GM10248 (cell line): ENCODE data around the gene ALDH2.

Experiments used
- CTCF ChIA-PET: fragments of 300-600 bp; sonication (Branson Sonifier 250); formaldehyde crosslinking; extraction: SDS; loops from one replicate; lab custom pipeline; 2021; ENCODE audit warnings: antibody characterized with exemption; lab: Yijun Ruan, JAX
- POLR2A ChIA-PET: fragments of 350-650 bp; sonication (Branson Sonifier 250); formaldehyde crosslinking; extraction: SDS; loops from one replicate; lab custom pipeline; 2020; ENCODE audit warnings: antibody characterized with exemption; lab: Yijun Ruan, JAX
- DNase-seq: peaks from one replicate; pipeline ENCODE4 v3.0.0; 2012; ENCODE audit errors: extremely low spot score
- CTCF ChIP-seq: IDR thresholded peaks from 2 replicates; pipeline ENCODE4 v1.5.1; 2012; ENCODE audit warnings: mild to moderate bottlenecking, low read depth; ENCODE audit errors: extremely low read depth, missing control alignments, control extremely low read depth

Gene ALDH2

GRCh38 chr12:111775205-111776193 is 8.8 kb downstream of the ALDH2 start:
- ChIA-PET CTCF (interaction anchor here (1.2 to 2.7 kb wide), 5 partner anchors 11 to 37 kb away, joined by 3 to 17 read pairs (median 4); no protein-coding TSS in a partner anchor), POLR2A (no interaction called here)
- TF ChIP-seq CTCF, result no peak
- DNase-seq, result peak; percentile 83

- no peak for TF ChIP-seq CTCF
- ChIA-PET POLR2A (interaction anchor here (0.6 kb wide), 1 partner anchor 626 kb away, joined by 4 read pairs; no protein-coding TSS in a partner anchor), CTCF (interaction anchor here (0.7 to 1.5 kb wide), 5 partner anchors 9 to 36 kb away, joined by 3 to 7 read pairs (median 4); no protein-coding TSS in a partner anchor)
- DNase-seq, result no peak
Observed at GRCh38 chr12:111776836-111777344, 10.2 kb downstream of the ALDH2 start.

GRCh38 chr12:111777345-111778045 is 10.8 kb downstream of the ALDH2 start:
- CTCF ChIA-PET, result interaction anchor here (0.7 to 1.5 kb wide), 5 partner anchors 10 to 35 kb away, joined by 3 to 7 read pairs (median 4); no protein-coding TSS in a partner anchor

GRCh38 chr12:111780166-111780565 is 13.4 kb downstream of the ALDH2 start:
- ChIA-PET CTCF (no interaction called here), POLR2A (no interaction called here)
- no peak for TF ChIP-seq CTCF
- no peak for DNase-seq

More at GRCh38 chr12:111777345-111778045, 10.8 kb downstream of the ALDH2 start:
- DNase-seq, result no peak
- POLR2A ChIA-PET, result interaction anchor here (0.6 kb wide), 1 partner anchor 626 kb away, joined by 4 read pairs; no protein-coding TSS in a partner anchor
- TF ChIP-seq CTCF, result no peak

GRCh38 chr12:111780615-111781014 is 13.9 kb downstream of the ALDH2 start:
- no peak for DNase-seq
- no peak for TF ChIP-seq CTCF
- POLR2A ChIA-PET, result no interaction called here
- CTCF ChIA-PET, result interaction anchor here (0.9 kb wide), 1 partner anchor 9 kb away, joined by 3 read pairs; no protein-coding TSS in a partner anchor
